GM21717 (cell line): Measurements from ENCODE around the gene ARVCF.

ENCODE experiments used
- ATAC-seq: cut with Tn5 transposase; IDR thresholded peaks from one replicate; pipeline ENCODE4 v1.9.1; 2021; ENCODE audit warnings: mild to moderate bottlenecking, moderate library complexity; ENCODE audit not compliant: unreplicated experiment

Gene ARVCF

GRCh38 chr22:19963863-19964642 lies 52.6 kb downstream of the ARVCF start:
- ATAC-seq = no peak

- no peak for ATAC-seq
These were observed 53.5 kb downstream of the ARVCF start for GRCh38 chr22:19962909-19963806.

- ATAC-seq = no peak
These were observed 54.2 kb downstream of the ARVCF start for GRCh38 chr22:19962246-19962908.

GRCh38 chr22:19961868-19962245 lies 54.8 kb downstream of the ARVCF start:
- no peak for ATAC-seq

- ATAC-seq = no peak
These were observed 55.4 kb downstream of the ARVCF start for GRCh38 chr22:19961201-19961580.

GRCh38 chr22:19960491-19961200 lies 56.0 kb downstream of the ARVCF start:
- no peak for ATAC-seq

GRCh38 chr22:19959587-19960490 lies 56.8 kb downstream of the ARVCF start:
- ATAC-seq = no peak

GRCh38 chr22:19959043-19959586 lies 57.5 kb downstream of the ARVCF start:
- no peak for ATAC-seq

GRCh38 chr22:19958083-19959042 lies 58.3 kb downstream of the ARVCF start:
- no peak for ATAC-seq

- no peak for ATAC-seq
These were observed 59.2 kb downstream of the ARVCF start for GRCh38 chr22:19957445-19957844.

GRCh38 chr22:19955241-19956128 lies 61.1 kb downstream of the ARVCF start:
- ATAC-seq = no peak

GRCh38 chr22:19951346-19951745 lies 65.3 kb downstream of the ARVCF start:
- no peak for ATAC-seq

- ATAC-seq = no peak
These were observed 68.4 kb downstream of the ARVCF start for GRCh38 chr22:19948057-19948760.

- ATAC-seq = no peak
These were observed 73.3 kb downstream of the ARVCF start for GRCh38 chr22:19943082-19944026.

GRCh38 chr22:19942157-19943081 lies 74.2 kb downstream of the ARVCF start:
- ATAC-seq = no peak
